OCI-LY3 (cell line): ENCODE measurements around the gene PASK.

ENCODE experiments used
- EZH2phosphoT487 ChIP-seq: fragments of 200-600 bp; shearing (Covaris generic); IDR thresholded peaks from 2 replicates; pipeline ENCODE4 v1.6.1; 2018; ENCODE audit warnings: antibody characterized with exemption, mixed run types, low read depth
- TF ChIP-seq, protein P1 (sequence below): fragments of 200-600, 300-600 bp; sonication (generic); IDR thresholded peaks from 2 replicates; pipeline ENCODE4 v1.5.1; 2014; ENCODE audit warnings: antibody characterized with exemption, low read length, low read depth

DNA sequence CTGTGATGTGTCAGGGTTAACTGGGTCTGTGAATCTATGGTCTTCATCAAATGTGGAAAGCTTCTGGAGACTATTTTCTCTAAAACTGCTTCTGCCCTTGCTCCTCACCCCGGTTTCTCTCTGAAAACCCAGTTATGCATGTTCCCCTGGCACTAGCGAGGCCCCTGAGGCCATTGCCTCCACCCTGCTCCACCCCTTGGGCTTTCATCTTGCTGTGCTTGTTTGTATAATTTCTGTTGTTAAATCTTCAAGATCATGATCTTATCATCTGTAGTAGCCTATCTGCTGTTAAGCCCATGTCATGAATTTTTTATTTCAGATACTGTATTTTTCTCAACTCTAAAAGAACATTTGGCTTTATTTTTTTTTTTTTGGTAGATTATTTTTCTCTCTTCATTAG lies 24.3 kb upstream of the PASK start:
- TF ChIP-seq, protein P1, sequence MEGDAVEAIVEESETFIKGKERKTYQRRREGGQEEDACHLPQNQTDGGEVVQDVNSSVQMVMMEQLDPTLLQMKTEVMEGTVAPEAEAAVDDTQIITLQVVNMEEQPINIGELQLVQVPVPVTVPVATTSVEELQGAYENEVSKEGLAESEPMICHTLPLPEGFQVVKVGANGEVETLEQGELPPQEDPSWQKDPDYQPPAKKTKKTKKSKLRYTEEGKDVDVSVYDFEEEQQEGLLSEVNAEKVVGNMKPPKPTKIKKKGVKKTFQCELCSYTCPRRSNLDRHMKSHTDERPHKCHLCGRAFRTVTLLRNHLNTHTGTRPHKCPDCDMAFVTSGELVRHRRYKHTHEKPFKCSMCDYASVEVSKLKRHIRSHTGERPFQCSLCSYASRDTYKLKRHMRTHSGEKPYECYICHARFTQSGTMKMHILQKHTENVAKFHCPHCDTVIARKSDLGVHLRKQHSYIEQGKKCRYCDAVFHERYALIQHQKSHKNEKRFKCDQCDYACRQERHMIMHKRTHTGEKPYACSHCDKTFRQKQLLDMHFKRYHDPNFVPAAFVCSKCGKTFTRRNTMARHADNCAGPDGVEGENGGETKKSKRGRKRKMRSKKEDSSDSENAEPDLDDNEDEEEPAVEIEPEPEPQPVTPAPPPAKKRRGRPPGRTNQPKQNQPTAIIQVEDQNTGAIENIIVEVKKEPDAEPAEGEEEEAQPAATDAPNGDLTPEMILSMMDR: no peak
- TF ChIP-seq EZH2phosphoT487: no peak
